ENCODE data around the gene NUDT2. TPM values are rescaled to one million over a fixed set of nuclear protein-coding genes. Genes with fewer than 3 reads are reported as not detected.

The NUDT2 gene
- total RNA-seq, 2 donors from 2014 or later = 20.6 to 29.4 TPM

DNA sequence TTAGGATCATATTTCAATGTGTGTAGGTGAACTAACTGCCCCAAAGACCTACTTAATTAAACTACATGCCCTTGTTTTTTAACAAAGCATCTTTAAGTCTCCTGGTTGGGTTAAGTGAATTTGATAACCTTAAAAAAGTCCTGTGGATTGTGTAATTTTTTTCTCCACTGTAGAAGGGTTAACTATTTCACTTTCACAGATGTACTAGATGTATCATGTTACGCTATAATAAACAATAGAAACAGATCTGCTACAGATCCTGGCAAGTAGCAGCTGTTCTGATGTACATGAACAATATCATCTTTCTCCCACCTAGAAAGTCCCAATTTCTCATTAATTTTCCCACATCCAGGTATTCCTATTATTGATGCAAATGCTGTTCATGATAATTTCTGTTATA is 19.2 kb upstream of the NUDT2 start:
- Histone ChIP-seq H3K4me1 (ENCODE audit: control insufficient read depth, insufficient read depth, low read length) (no peaks in the 10 kb centered on the region), H3K27ac (ENCODE audit: low read depth, low read length) (no peak overlapping the region), H3K4me3 (ENCODE audit: low read length) (no peak overlapping the region), H3K9ac (ENCODE audit: extremely low read depth, low read length, poor library complexity, severe bottlenecking) (no peak overlapping the region), H3K27me3 (ENCODE audit: control insufficient read depth, insufficient read depth, low read length, poor library complexity, severe bottlenecking) (no peaks in the 10 kb centered on the region), H3K9me3 (ENCODE audit: control insufficient read depth, low read length) (no peaks in the 10 kb centered on the region), H3K36me3 (ENCODE audit: control insufficient read depth, insufficient read depth, low read length) (no peaks in the 10 kb centered on the region)
- no peaks in the 10 kb centered on the region for H3K9me3 Mint-ChIP-seq
- no peak overlapping the region for H3K27ac Mint-ChIP-seq
- H3K4me3 Mint-ChIP-seq = no peak overlapping the region
- H3K27me3 Mint-ChIP-seq (ENCODE audit: insufficient read depth) = no peaks in the 10 kb centered on the region
- DNase-seq = no peak
- 100% methylated on average over 1 of the region's 1 CpG; no CpG with 5 or more reads in 1 of the 2 experiments for WGBS, 2 experiments (ENCODE audit: insufficient coverage in 1 of 2, insufficient read length in 1 of 2)
- TF ChIP-seq, protein P1, sequence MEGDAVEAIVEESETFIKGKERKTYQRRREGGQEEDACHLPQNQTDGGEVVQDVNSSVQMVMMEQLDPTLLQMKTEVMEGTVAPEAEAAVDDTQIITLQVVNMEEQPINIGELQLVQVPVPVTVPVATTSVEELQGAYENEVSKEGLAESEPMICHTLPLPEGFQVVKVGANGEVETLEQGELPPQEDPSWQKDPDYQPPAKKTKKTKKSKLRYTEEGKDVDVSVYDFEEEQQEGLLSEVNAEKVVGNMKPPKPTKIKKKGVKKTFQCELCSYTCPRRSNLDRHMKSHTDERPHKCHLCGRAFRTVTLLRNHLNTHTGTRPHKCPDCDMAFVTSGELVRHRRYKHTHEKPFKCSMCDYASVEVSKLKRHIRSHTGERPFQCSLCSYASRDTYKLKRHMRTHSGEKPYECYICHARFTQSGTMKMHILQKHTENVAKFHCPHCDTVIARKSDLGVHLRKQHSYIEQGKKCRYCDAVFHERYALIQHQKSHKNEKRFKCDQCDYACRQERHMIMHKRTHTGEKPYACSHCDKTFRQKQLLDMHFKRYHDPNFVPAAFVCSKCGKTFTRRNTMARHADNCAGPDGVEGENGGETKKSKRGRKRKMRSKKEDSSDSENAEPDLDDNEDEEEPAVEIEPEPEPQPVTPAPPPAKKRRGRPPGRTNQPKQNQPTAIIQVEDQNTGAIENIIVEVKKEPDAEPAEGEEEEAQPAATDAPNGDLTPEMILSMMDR (conservative IDR thresholded peaks at IDR 0.05) = no peak
- no peaks in the 10 kb centered on the region for H3K36me3 Mint-ChIP-seq (ENCODE audit: low read depth)
- H3K4me1 Mint-ChIP-seq = peaks cover 3% of the 10 kb centered on the region

DNA sequence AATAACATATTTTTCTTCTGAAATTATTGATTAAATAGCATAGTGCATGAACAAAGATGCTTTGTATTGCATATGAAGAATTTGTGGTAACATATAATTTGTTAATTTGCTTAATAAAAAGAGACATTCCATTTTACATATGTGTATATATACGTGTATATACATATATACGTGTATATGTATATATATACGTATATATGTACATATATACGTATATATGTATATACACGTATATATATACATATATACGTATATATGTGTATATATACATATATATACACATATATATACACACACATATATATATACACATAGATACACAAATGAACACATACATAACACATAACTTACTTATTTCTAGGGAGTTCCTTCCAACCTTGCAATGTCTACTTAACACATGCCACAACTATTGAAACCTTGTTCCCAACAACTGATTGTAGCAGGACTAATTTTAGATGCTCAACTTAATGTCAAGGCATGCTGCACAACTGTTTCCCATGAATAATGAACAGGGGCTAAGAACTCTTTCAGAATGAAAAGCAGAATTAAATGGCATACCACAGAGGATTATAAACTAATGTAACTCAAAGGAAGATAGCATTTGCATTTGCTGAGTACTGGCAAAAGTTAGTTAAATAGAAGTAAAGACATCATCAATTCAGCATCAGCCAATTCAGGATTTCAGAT is 17.7 kb upstream of the NUDT2 start:
- H3K4me3 Mint-ChIP-seq = no peak overlapping the region
- peaks cover 3% of the 10 kb centered on the region for H3K4me1 Mint-ChIP-seq
- H3K27me3 Mint-ChIP-seq (ENCODE audit: insufficient read depth) = no peaks in the 10 kb centered on the region
- Histone ChIP-seq H3K27me3 (ENCODE audit: control insufficient read depth, insufficient read depth, low read length, poor library complexity, severe bottlenecking) (no peaks in the 10 kb centered on the region), H3K9me3 (ENCODE audit: control insufficient read depth, low read length) (no peaks in the 10 kb centered on the region), H3K36me3 (ENCODE audit: control insufficient read depth, insufficient read depth, low read length) (no peaks in the 10 kb centered on the region), H3K4me3 (ENCODE audit: low read length) (no peak overlapping the region), H3K4me1 (ENCODE audit: control insufficient read depth, insufficient read depth, low read length) (no peaks in the 10 kb centered on the region), H3K9ac (ENCODE audit: extremely low read depth, low read length, poor library complexity, severe bottlenecking) (no peak overlapping the region), H3K27ac (ENCODE audit: low read depth, low read length) (no peak overlapping the region)
- no peak overlapping the region for H3K27ac Mint-ChIP-seq
- WGBS, 2 experiments (ENCODE audit: insufficient coverage in 1 of 2, insufficient read length in 1 of 2) = no CpG with 5 or more reads among the region's 6 CpGs
- H3K9me3 Mint-ChIP-seq = no peaks in the 10 kb centered on the region
- no peak for DNase-seq
- TF ChIP-seq, protein P1 (conservative IDR thresholded peaks at IDR 0.05) = no peak
- no peaks in the 10 kb centered on the region for H3K36me3 Mint-ChIP-seq (ENCODE audit: low read depth)

DNA sequence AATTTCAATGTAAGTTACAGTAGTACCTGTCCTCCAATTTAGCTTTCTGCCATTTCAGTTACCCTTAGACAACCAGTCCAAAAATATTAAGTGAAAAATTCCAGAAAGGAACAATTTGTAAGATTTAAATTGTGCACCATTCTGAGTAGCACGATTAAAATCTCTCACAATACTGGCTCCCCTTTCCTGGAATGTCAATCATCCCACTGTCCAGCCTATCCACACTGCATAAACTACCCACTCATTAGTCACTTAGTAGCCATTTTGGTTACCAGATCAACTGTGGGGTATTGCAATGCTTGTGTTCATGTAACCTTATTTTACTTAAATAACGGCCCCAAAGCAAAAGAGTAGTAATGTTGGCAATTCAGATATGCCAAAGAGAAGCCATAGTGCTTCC is 11.9 kb upstream of the NUDT2 start:
- Mint-ChIP-seq H3K36me3 (ENCODE audit: low read depth) (peaks cover 3% of the 10 kb centered on the region), H3K4me3 (no peak overlapping the region), H3K27ac (no peak overlapping the region), H3K9me3 (no peaks in the 10 kb centered on the region), H3K4me1 (no peaks in the 10 kb centered on the region), H3K27me3 (ENCODE audit: insufficient read depth) (no peaks in the 10 kb centered on the region)
- WGBS, 2 experiments (ENCODE audit: insufficient coverage in 1 of 2, insufficient read length in 1 of 2) = 87 to 100% methylated on average over 2 of the region's 2 CpGs
- no peaks in the 10 kb centered on the region for H3K9me3 ChIP-seq (ENCODE audit: control insufficient read depth, low read length)
- TF ChIP-seq, protein P1 (conservative IDR thresholded peaks at IDR 0.05) = no peak
- H3K27ac ChIP-seq (ENCODE audit: low read depth, low read length) = no peak overlapping the region
- no peak overlapping the region for H3K4me3 ChIP-seq (ENCODE audit: low read length)
- no peak for DNase-seq
- no peak overlapping the region for H3K9ac ChIP-seq (ENCODE audit: extremely low read depth, low read length, poor library complexity, severe bottlenecking)
- no peaks in the 10 kb centered on the region for H3K36me3 ChIP-seq (ENCODE audit: control insufficient read depth, insufficient read depth, low read length)
- H3K27me3 ChIP-seq (ENCODE audit: control insufficient read depth, insufficient read depth, low read length, poor library complexity, severe bottlenecking) = no peaks in the 10 kb centered on the region
- no peaks in the 10 kb centered on the region for H3K4me1 ChIP-seq (ENCODE audit: control insufficient read depth, insufficient read depth, low read length)

Measured in endodermal cell (in vitro differentiated cells).